NCI-H1436 (cell line): ENCODE measurements around the gene CDK3.

Experiments
- DNase-seq: peaks from one replicate; lab custom pipeline; 2025; lab: John Stamatoyannopoulos, UW

The CDK3 gene

GRCh38 chr17:76014100-76014924 is 13.7 kb downstream of the CDK3 start:
- DNase-seq: peak; percentile 92

- DNase-seq: peak; percentile 84
Observed at GRCh38 chr17:76014925-76015261, 14.2 kb downstream of the CDK3 start.

- no peak for DNase-seq
Observed at GRCh38 chr17:76017481-76018339, 17.1 kb downstream of the CDK3 start.

- no peak for DNase-seq
Observed at GRCh38 chr17:76018340-76018680, 17.7 kb downstream of the CDK3 start.

GRCh38 chr17:76018801-76019200 is 18.1 kb downstream of the CDK3 start:
- DNase-seq: no peak

- no peak for DNase-seq
Observed at GRCh38 chr17:76019833-76020467, 19.3 kb downstream of the CDK3 start.

- DNase-seq: no peak
Observed at GRCh38 chr17:76022285-76022684, 21.6 kb downstream of the CDK3 start.

- no peak for DNase-seq
Observed at GRCh38 chr17:76022973-76023899, 22.6 kb downstream of the CDK3 start.

- DNase-seq: no peak
Observed at GRCh38 chr17:76023900-76024237, 23.2 kb downstream of the CDK3 start.

- no peak for DNase-seq
Observed at GRCh38 chr17:76024353-76024752, 23.7 kb downstream of the CDK3 start.

GRCh38 chr17:76025294-76025693 is 24.6 kb downstream of the CDK3 start:
- no peak for DNase-seq

GRCh38 chr17:76026714-76027158 is 26.1 kb downstream of the CDK3 start:
- no peak for DNase-seq

GRCh38 chr17:76027159-76027839 is 26.6 kb downstream of the CDK3 start, which contains the start of gene EVPL:
TSS of gene EVPL (minus strand) at chr17:76027306. CDS start at chr17:76027198, 108 bp downstream.
- DNase-seq: no peak

- peak; percentile 18 for DNase-seq
Observed at GRCh38 chr17:76032073-76032779, 31.6 kb downstream of the CDK3 start.

- DNase-seq: no peak
Observed at GRCh38 chr17:76032780-76033108, 32.1 kb downstream of the CDK3 start.

- no peak for DNase-seq
Observed at GRCh38 chr17:76033139-76033538, 32.5 kb downstream of the CDK3 start.

- no peak for DNase-seq
Observed at GRCh38 chr17:76034428-76035350, 34.0 kb downstream of the CDK3 start.

- DNase-seq: no peak
Observed at GRCh38 chr17:76036497-76037261, 36.0 kb downstream of the CDK3 start.

- DNase-seq: no peak
Observed at GRCh38 chr17:76038050-76038449, 37.4 kb downstream of the CDK3 start.
